ENCODE measurements around the gene PRR35. TPM values are rescaled to one million over a fixed set of nuclear protein-coding genes. Genes with fewer than 3 reads are reported as not detected.

The PRR35 gene
- total and polyA plus RNA-seq, 12 donors, result not detected

- peaks cover 0 to 28% (median 0%) of the 10 kb centered on the region in 9 donors for H3K36me3 ChIP-seq
- peaks cover 0 to 44% (median 24%) of the 10 kb centered on the region in 9 donors for H3K4me1 ChIP-seq
- no peaks in the 10 kb centered on the region for H3K9me3 ChIP-seq
- TF ChIP-seq, protein P1, sequence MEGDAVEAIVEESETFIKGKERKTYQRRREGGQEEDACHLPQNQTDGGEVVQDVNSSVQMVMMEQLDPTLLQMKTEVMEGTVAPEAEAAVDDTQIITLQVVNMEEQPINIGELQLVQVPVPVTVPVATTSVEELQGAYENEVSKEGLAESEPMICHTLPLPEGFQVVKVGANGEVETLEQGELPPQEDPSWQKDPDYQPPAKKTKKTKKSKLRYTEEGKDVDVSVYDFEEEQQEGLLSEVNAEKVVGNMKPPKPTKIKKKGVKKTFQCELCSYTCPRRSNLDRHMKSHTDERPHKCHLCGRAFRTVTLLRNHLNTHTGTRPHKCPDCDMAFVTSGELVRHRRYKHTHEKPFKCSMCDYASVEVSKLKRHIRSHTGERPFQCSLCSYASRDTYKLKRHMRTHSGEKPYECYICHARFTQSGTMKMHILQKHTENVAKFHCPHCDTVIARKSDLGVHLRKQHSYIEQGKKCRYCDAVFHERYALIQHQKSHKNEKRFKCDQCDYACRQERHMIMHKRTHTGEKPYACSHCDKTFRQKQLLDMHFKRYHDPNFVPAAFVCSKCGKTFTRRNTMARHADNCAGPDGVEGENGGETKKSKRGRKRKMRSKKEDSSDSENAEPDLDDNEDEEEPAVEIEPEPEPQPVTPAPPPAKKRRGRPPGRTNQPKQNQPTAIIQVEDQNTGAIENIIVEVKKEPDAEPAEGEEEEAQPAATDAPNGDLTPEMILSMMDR (IDR thresholded peaks at IDR 0.05), result no peak
- ATAC-seq (no peak), DNase-seq (no peak)
- WGBS, 2 donors, result 92 to 93% methylated on average over 9 of the region's 9 CpGs
- peak overlapping the region in 1 of 10 donors; percentile 24 for H3K27ac ChIP-seq
- H3K4me3 ChIP-seq, result no peak overlapping the region
- no peaks in the 10 kb centered on the region for H3K27me3 ChIP-seq
- intact Hi-C loops (cut with DNase I), result loop anchor here in 2 of 10 donors (5.0 kb wide), 2 partner anchors 39 to 44 kb away; partner anchors contain the start of genes METTL26 (in 1 of the 2) and WFIKKN1 (in 1 of the 2)
Observed at GRCh38 chr16:593406-593805, 33.2 kb downstream of the PRR35 start.

GRCh38 chr16:593807-594206 lies 33.6 kb downstream of the PRR35 start:
- WGBS, 2 donors, result 90 to 92% methylated on average over 16 of the region's 16 CpGs
- intact Hi-C loops (cut with DNase I), result loop anchor here in 2 of 10 donors (5.0 kb wide), 2 partner anchors 38 to 43 kb away; partner anchors contain the start of genes METTL26 (in 1 of the 2) and WFIKKN1 (in 1 of the 2)
- H3K9me3 ChIP-seq, result no peaks in the 10 kb centered on the region
- DNase-seq, result no peak
- ATAC-seq, result no peak
- H3K36me3 ChIP-seq, result peaks cover 0 to 32% (median 0%) of the 10 kb centered on the region in 9 donors
- no peaks in the 10 kb centered on the region for H3K27me3 ChIP-seq
- H3K4me3 ChIP-seq, result no peak overlapping the region
- TF ChIP-seq, protein P1 (IDR thresholded peaks at IDR 0.05), result no peak
- H3K27ac ChIP-seq, result peak overlapping the region in 1 of 10 donors; percentile 24
- peaks cover 0 to 41% (median 20%) of the 10 kb centered on the region in 9 donors for H3K4me1 ChIP-seq

- peaks cover 0 to 38% (median 3%) of the 10 kb centered on the region in 9 donors for H3K36me3 ChIP-seq
- no peak for ATAC-seq
- TF ChIP-seq, protein P1 (IDR thresholded peaks at IDR 0.05), result no peak
- H3K4me3 ChIP-seq, result no peak overlapping the region
- DNase-seq, result no peak
- H3K27me3 ChIP-seq, result no peaks in the 10 kb centered on the region
- intact Hi-C loops (cut with DNase I), result no loop called here
- 92 to 93% methylated on average over 18 of the region's 18 CpGs for WGBS, 2 donors
- H3K4me1 ChIP-seq, result peaks cover 0 to 41% (median 19%) of the 10 kb centered on the region in 9 donors
- no peaks in the 10 kb centered on the region for H3K9me3 ChIP-seq
- H3K27ac ChIP-seq, result no peak overlapping the region
Observed at GRCh38 chr16:595094-595528, 34.9 kb downstream of the PRR35 start.

DNA sequence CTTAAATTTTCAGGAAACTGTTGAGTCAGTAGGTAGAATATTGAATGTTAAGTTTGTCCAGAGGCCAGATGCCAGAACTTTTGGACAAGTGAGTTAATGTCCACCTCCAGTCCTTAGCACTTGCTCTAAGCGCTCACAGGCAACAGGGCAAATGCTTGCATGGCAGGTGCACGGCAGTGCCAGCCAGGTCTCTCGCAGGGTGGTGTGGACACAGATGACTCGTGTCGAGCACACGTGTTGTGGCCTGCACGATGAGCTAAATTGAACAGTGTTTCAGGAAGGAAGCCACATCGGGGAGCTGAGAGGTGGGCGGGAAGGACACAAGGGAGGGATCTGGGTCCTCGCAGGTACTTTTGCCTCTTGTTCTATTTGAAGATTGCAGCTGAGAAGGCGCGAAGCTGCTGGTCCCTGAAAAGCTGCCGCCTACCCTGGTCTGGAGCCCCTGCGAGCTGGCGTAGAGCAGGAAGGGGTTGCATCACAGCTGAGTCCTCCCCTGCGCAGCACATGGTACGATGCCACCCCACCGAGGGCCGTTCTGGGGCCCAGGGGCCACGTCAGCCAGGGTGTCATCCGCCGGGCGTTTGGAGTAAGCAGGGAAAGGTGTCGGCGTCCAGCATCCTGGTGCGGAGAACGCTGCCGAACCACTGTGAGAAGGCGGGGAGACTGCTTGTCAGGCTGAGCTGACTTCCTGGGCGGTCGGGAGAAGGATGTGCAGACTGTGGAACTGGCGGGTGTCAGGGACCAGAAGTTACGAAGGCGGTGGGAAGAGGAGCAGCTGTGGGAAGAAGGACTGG lies 35.9 kb downstream of the PRR35 start:
- Histone ChIP-seq H3K27me3 (no peaks in the 10 kb centered on the region), H3K36me3 (peaks cover 0 to 38% (median 3%) of the 10 kb centered on the region in 9 donors), H3K4me1 (peaks cover 0 to 39% (median 12%) of the 10 kb centered on the region in 9 donors), H3K9me3 (no peaks in the 10 kb centered on the region), H3K4me3 (no peak overlapping the region), H3K27ac (no peak overlapping the region)
- TF ChIP-seq, protein P1 (IDR thresholded peaks at IDR 0.05), result no peak
- no peak for ATAC-seq
- no peak for DNase-seq
- intact Hi-C loops (cut with DNase I), result no loop called here
- 87 to 92% methylated on average over 34 of the region's 34 CpGs for WGBS, 2 donors

Data from heart right ventricle (tissue), 16 donors.